ENCODE data around the gene UNC5A.

UNC5A gene

GRCh38 chr5:176779537-176779936, 30.8 kb upstream of the UNC5A start:
- no peak overlapping the region for H3K27ac ChIP-seq
- no peak for DNase-seq (ENCODE audit: low read depth, low spot score)
- H3K4me3 ChIP-seq, result no peak overlapping the region
- H3K9ac ChIP-seq (ENCODE audit: insufficient read length), result no peak overlapping the region
- no peak for TF ChIP-seq EZH2 (IDR thresholded peaks at IDR 0.05)
- no peaks in the 10 kb centered on the region for H3K9me3 ChIP-seq (ENCODE audit: low read depth, low read length)
- H3K36me3 ChIP-seq (ENCODE audit: insufficient read depth, low read length), result no peaks in the 10 kb centered on the region

- H3K27ac ChIP-seq, result no peak overlapping the region
- TF ChIP-seq POLR2AphosphoS5 (IDR thresholded peaks at IDR 0.05; ENCODE audit: borderline replicate concordance, low read depth, low read length) (no peak), EZH2 (IDR thresholded peaks at IDR 0.05) (no peak), FOXP2 (optimal IDR thresholded peaks at IDR 0.05; ENCODE audit: control extremely low read depth, extremely low read length, insufficient read depth) (no peak)
- no peaks in the 10 kb centered on the region for H3K36me3 ChIP-seq (ENCODE audit: insufficient read depth, low read length)
- no peak for DNase-seq (ENCODE audit: low read depth, low spot score)
- no peaks in the 10 kb centered on the region for H3K9me3 ChIP-seq (ENCODE audit: low read depth, low read length)
- no peak overlapping the region for H3K9ac ChIP-seq (ENCODE audit: insufficient read length)
- no peak overlapping the region for H3K4me3 ChIP-seq
Measured at GRCh38 chr5:176780176-176781053, 29.9 kb upstream of the UNC5A start.

- Histone ChIP-seq H3K27ac (no peak overlapping the region), H3K9me3 (ENCODE audit: low read depth, low read length) (no peaks in the 10 kb centered on the region), H3K36me3 (ENCODE audit: insufficient read depth, low read length) (no peaks in the 10 kb centered on the region), H3K4me3 (no peak overlapping the region), H3K9ac (ENCODE audit: insufficient read length) (no peak overlapping the region)
- TF ChIP-seq POLR2AphosphoS5 (IDR thresholded peaks at IDR 0.05; ENCODE audit: borderline replicate concordance, low read depth, low read length) (no peak), EZH2 (IDR thresholded peaks at IDR 0.05) (no peak), FOXP2 (optimal IDR thresholded peaks at IDR 0.05; ENCODE audit: control extremely low read depth, extremely low read length, insufficient read depth) (no peak)
- no peak for DNase-seq (ENCODE audit: low read depth, low spot score)
Measured at GRCh38 chr5:176781054-176781375, 29.3 kb upstream of the UNC5A start.

GRCh38 chr5:176781638-176782570, 28.5 kb upstream of the UNC5A start:
- Histone ChIP-seq H3K4me3 (no peak overlapping the region), H3K36me3 (ENCODE audit: insufficient read depth, low read length) (no peaks in the 10 kb centered on the region), H3K9me3 (ENCODE audit: low read depth, low read length) (no peaks in the 10 kb centered on the region), H3K27ac (no peak overlapping the region), H3K9ac (ENCODE audit: insufficient read length) (no peak overlapping the region)
- DNase-seq (ENCODE audit: low read depth, low spot score), result no peak
- TF ChIP-seq POLR2AphosphoS5 (IDR thresholded peaks at IDR 0.05; ENCODE audit: borderline replicate concordance, low read depth, low read length), result no peak
- TF ChIP-seq FOXP2 (optimal IDR thresholded peaks at IDR 0.05; ENCODE audit: control extremely low read depth, extremely low read length, insufficient read depth), result no peak
- TF ChIP-seq EZH2 (IDR thresholded peaks at IDR 0.05), result no peak

GRCh38 chr5:176784218-176785165, 25.9 kb upstream of the UNC5A start:
- H3K27ac ChIP-seq, result no peak overlapping the region
- TF ChIP-seq FOXP2 (optimal IDR thresholded peaks at IDR 0.05; ENCODE audit: control extremely low read depth, extremely low read length, insufficient read depth) (no peak), POLR2AphosphoS5 (IDR thresholded peaks at IDR 0.05; ENCODE audit: borderline replicate concordance, low read depth, low read length) (no peak)
- no peak overlapping the region for H3K4me3 ChIP-seq
- no peak for DNase-seq (ENCODE audit: low read depth, low spot score)
- H3K9ac ChIP-seq (ENCODE audit: insufficient read length), result no peak overlapping the region
- H3K36me3 ChIP-seq (ENCODE audit: insufficient read depth, low read length), result no peaks in the 10 kb centered on the region
- H3K9me3 ChIP-seq (ENCODE audit: low read depth, low read length), result no peaks in the 10 kb centered on the region

GRCh38 chr5:176785184-176786145, 24.9 kb upstream of the UNC5A start:
- Histone ChIP-seq H3K9ac (ENCODE audit: insufficient read length) (no peak overlapping the region), H3K27ac (no peak overlapping the region), H3K36me3 (ENCODE audit: insufficient read depth, low read length) (no peaks in the 10 kb centered on the region), H3K4me3 (no peak overlapping the region), H3K9me3 (ENCODE audit: low read depth, low read length) (no peaks in the 10 kb centered on the region)
- no peak for DNase-seq (ENCODE audit: low read depth, low spot score)
- TF ChIP-seq EZH2 (IDR thresholded peaks at IDR 0.05) (no peak), POLR2AphosphoS5 (IDR thresholded peaks at IDR 0.05; ENCODE audit: borderline replicate concordance, low read depth, low read length) (no peak), FOXP2 (optimal IDR thresholded peaks at IDR 0.05; ENCODE audit: control extremely low read depth, extremely low read length, insufficient read depth) (no peak)

- Histone ChIP-seq H3K27ac (no peak overlapping the region), H3K4me3 (no peak overlapping the region), H3K9me3 (ENCODE audit: low read depth, low read length) (no peaks in the 10 kb centered on the region), H3K9ac (ENCODE audit: insufficient read length) (no peak overlapping the region), H3K36me3 (ENCODE audit: insufficient read depth, low read length) (no peaks in the 10 kb centered on the region)
- no peak for DNase-seq (ENCODE audit: low read depth, low spot score)
- no peak for TF ChIP-seq EZH2 (IDR thresholded peaks at IDR 0.05)
- TF ChIP-seq POLR2AphosphoS5 (IDR thresholded peaks at IDR 0.05; ENCODE audit: borderline replicate concordance, low read depth, low read length), result no peak
Measured at GRCh38 chr5:176787676-176788075, 22.7 kb upstream of the UNC5A start.

Data from SK-N-MC (cell line).